HepG2 (cell line): ENCODE data around the gene DCLK1. TPM values are rescaled to one million over a fixed set of nuclear protein-coding genes. Genes with fewer than 3 reads are reported as not detected.

Experiments used
- ATAC-seq: fragments of 200-7000 bp; cut with Tn5 transposase; 3 replicates; pipeline ENCODE4 v1.9.1; 2020; ENCODE audit warnings: mild to moderate bottlenecking, moderate library complexity
- BruUV-seq: library from RNA; stranded (reverse); fragments of 400-500 nt; replicated peaks from 2 replicates; lab custom pipeline; 2021; lab: Mats Ljungman, UMichigan
- CTCF ChIA-PET: fragments of 300-600 bp; formaldehyde crosslinking; extraction: SDS; loops from one replicate; lab custom pipeline; 2021; ENCODE audit warnings: low total read pairs, inconsistent platforms, low intra/inter-chr PET ratio; lab: Yijun Ruan, JAX
- POLR2A ChIA-PET: fragments of 350-600 bp; sonication (Branson Sonifier 250); formaldehyde crosslinking; loops from one replicate; lab custom pipeline; 2020; ENCODE audit warnings: antibody characterized with exemption, inconsistent platforms; lab: Yijun Ruan, JAX
- DNase-seq: peaks from one replicate; pipeline ENCODE4 v3.0.0-alpha.2; 2015; ENCODE audit warnings: low spot score
- FAIRE-seq: peaks from 3 replicates; lab custom pipeline; 2011; peaks lifted over from hg19 to GRCh38; lab: Jason Lieb, UNC
- H2AFZ ChIP-seq: one replicate; pipeline ENCODE4 v1.6.1; 2011; ENCODE audit warnings: low read length, inconsistent platforms
- H3K27ac ChIP-seq: fragments of 300-600 bp; 3 replicates; pipeline ENCODE4 v1.8.0; 2011; ENCODE audit warnings: mixed run types, mild to moderate bottlenecking, mixed read lengths, low read length, inconsistent platforms; ENCODE audit not compliant: insufficient read depth; ENCODE audit errors: extremely low read length
- H3K27me3 ChIP-seq, 2 experiments: fragments of 200-600 bp in 1 of 2; 2 replicates in 1 of 2; 3 replicates in 1 of 2; pipeline versions ENCODE4 v1.6.0 to v1.8.0; 2011; ENCODE audit warnings: low read length in 2 of 2, mild to moderate bottlenecking in 2 of 2, moderate library complexity in 2 of 2, inconsistent platforms in 1 of 2; ENCODE audit not compliant: insufficient read depth in 2 of 2, control insufficient read depth in 1 of 2
- H3K36me3 ChIP-seq, 2 experiments: fragments of 200-600 bp in 1 of 2; replicated peaks in 1 of 2; 2 replicates in 1 of 2; 3 replicates in 1 of 2; pipeline versions ENCODE4 v1.5.1 to v1.8.0; 2011; ENCODE audit warnings: low read length in 2 of 2, inconsistent platforms in 1 of 2; ENCODE audit not compliant: insufficient read depth in 2 of 2, control insufficient read depth in 1 of 2
- H3K4me1 ChIP-seq: 2 replicates; pipeline ENCODE4 v1.5.1; 2012; ENCODE audit warnings: low read length, inconsistent platforms; ENCODE audit not compliant: insufficient read depth
- H3K4me2 ChIP-seq: 2 replicates; pipeline ENCODE4 v1.6.0; 2011; ENCODE audit warnings: low read depth, low read length, inconsistent platforms
- H3K4me3 ChIP-seq, 3 experiments: fragments of 200-600 bp in 1 of 3; sonication (generic), shearing (Covaris generic) in 1 of 3; replicated peaks in 1 of 3; 2 replicates each; pipeline ENCODE4 v1.5.1; 2011 to 2016; ENCODE audit warnings: low read length in 3 of 3, inconsistent platforms in 2 of 3, low read depth in 2 of 3, mild to moderate bottlenecking in 2 of 3, control low read depth in 1 of 3, mixed read lengths in 1 of 3; ENCODE audit not compliant: insufficient read depth in 1 of 3
- H3K79me2 ChIP-seq: one replicate; pipeline ENCODE4 v1.6.1; 2011; ENCODE audit warnings: low read length, inconsistent platforms; ENCODE audit not compliant: insufficient read depth
- H3K9ac ChIP-seq: 2 replicates; pipeline ENCODE4 v1.6.0; 2011; ENCODE audit warnings: mild to moderate bottlenecking, low read depth, low read length, inconsistent platforms; ENCODE audit not compliant: insufficient read depth
- H3K9me3 ChIP-seq: 2 replicates; pipeline ENCODE4 v1.5.1; 2012; ENCODE audit warnings: mild to moderate bottlenecking, low read length
- H4K20me1 ChIP-seq: 2 replicates; pipeline ENCODE4 v1.6.0; 2011; ENCODE audit warnings: inconsistent platforms, mild to moderate bottlenecking, low read length, moderate library complexity; ENCODE audit not compliant: insufficient read depth
- CEBPB ChIP-seq: IDR thresholded peaks from 2 replicates; pipeline ENCODE4 v1.6.1; 2011; ENCODE audit warnings: low read depth, low read length, improper control_type of control experiment, borderline replicate concordance
- CEBPG ChIP-seq: IDR thresholded peaks from 2 replicates; pipeline ENCODE4 v1.6.1; 2016
- CENPBD1 ChIP-seq: sonication (generic); formaldehyde crosslinking; IDR thresholded peaks from 2 replicates; pipeline ENCODE4 v1.8.0; 2022; ENCODE audit warnings: missing genetic modification reagents, low read depth, mild to moderate bottlenecking, borderline replicate concordance
- E2F5 ChIP-seq: sonication (generic); formaldehyde crosslinking; conservative IDR thresholded peaks from 2 replicates; pipeline ENCODE4 v1.4.0; 2020; ENCODE audit warnings: missing genetic modification reagents
- EZH2 ChIP-seq: conservative IDR thresholded peaks from 2 replicates; pipeline ENCODE4 v1.6.1; 2012; ENCODE audit warnings: mild to moderate bottlenecking, low read depth, low read length, moderate library complexity
- HOXA9 ChIP-seq: sonication (generic); formaldehyde crosslinking; IDR thresholded peaks from 2 replicates; pipeline ENCODE4 v1.8.1; 2022; ENCODE audit warnings: missing genetic modification reagents, mild to moderate bottlenecking, moderate library complexity, borderline replicate concordance
- MXD3 ChIP-seq: IDR thresholded peaks from 2 replicates; pipeline ENCODE4 v1.6.1; 2016; ENCODE audit warnings: mild to moderate bottlenecking, missing biosample characterization, missing genetic modification reagents
- NFATC3 ChIP-seq: sonication (generic); formaldehyde crosslinking; IDR thresholded peaks from 2 replicates; pipeline ENCODE4 v1.5.1; 2020; ENCODE audit warnings: mild to moderate bottlenecking, missing genetic modification reagents
- PAXIP1 ChIP-seq: sonication (generic); formaldehyde crosslinking; conservative IDR thresholded peaks from 2 replicates; pipeline ENCODE4 v1.4.0; 2020; ENCODE audit warnings: mild to moderate bottlenecking, missing genetic modification reagents, moderate library complexity
- RBM39 ChIP-seq: fragments of 200-400 bp; formaldehyde crosslinking; IDR thresholded peaks from one replicate; pipeline ENCODE4 v1.6.1; 2018; ENCODE audit warnings: antibody characterized with exemption, mild to moderate bottlenecking, low read depth, low read length; ENCODE audit not compliant: poor library complexity, severe bottlenecking
- YY1 ChIP-seq: IDR thresholded peaks from 2 replicates; pipeline ENCODE4 v1.6.1; 2011; ENCODE audit warnings: low read length, low read depth, moderate library complexity, mild to moderate bottlenecking; ENCODE audit not compliant: insufficient read depth, insufficient replicate concordance
- ZEB1 ChIP-seq: IDR thresholded peaks from 2 replicates; pipeline ENCODE4 v1.6.1; 2012; ENCODE audit warnings: mild to moderate bottlenecking, low read depth, inconsistent platforms; ENCODE audit not compliant: insufficient replicate concordance
- WGBS: methylation state at CpG from one replicate; pipeline ENCODE4 v1.1.6; 2017; ENCODE audit warnings: low lambda C conversion rate; 5-methylcytosine and 5-hydroxymethylcytosine counted together
- in situ Hi-C: cut with HindIII; loops from 2 replicates; pipeline ENCODE4 v1.10.0; 2017; ENCODE audit warnings: low pct_unique_long_range_greater_than_20kb; ENCODE audit not compliant: extremely low pct_ligation_motif_present
- intact Hi-C: fragments of 100-400 bp; cut with micrococcal nuclease; formaldehyde crosslinking; loops from one replicate; pipeline ENCODE4 v1.10.0; 2022; ENCODE audit not compliant: unreplicated experiment
- polyA plus RNA-seq, 8 experiments: library from polyadenylated mRNA; depleted of rRNA in 3 of 8; stranded (reverse) in 7 of 8; unstranded in 1 of 8; fragments of >200 nt; fragmentation: Illumina TruSeq in 4 of 8; extraction: Trizol in 4 of 8; gene quantifications; 2 replicates each; pipeline versions ENCODE4 v1.2.1 to v1.2.3, GENCODE V29; 2011 to 2016; ENCODE audit warnings: low read depth in 4 of 8, missing spikeins in 1 of 8, mixed read lengths in 1 of 8; ENCODE audit not compliant: insufficient read depth in 1 of 8
- total RNA-seq, 5 experiments: library from RNA; depleted of rRNA; stranded (reverse); fragments of >200 nt; fragmentation: Illumina TruSeq; extraction: Trizol; gene quantifications; 2 replicates each; pipeline ENCODE4 v1.2.3, GENCODE V29; 2016; ENCODE audit warnings: low read depth in 1 of 5

The DCLK1 gene
- total and polyA plus RNA-seq, 2 of the 13 experiments (the other 11 are each of a cell fraction or from before 2014, with no cell fraction given): not detected

GRCh38 chr13:35723053-35723461 lies 408.1 kb downstream of the DCLK1 start:
- in situ Hi-C loops: loop anchor here (25.0 kb wide), 1 partner anchor 511 kb away; no protein-coding TSS in a partner anchor
- DNase-seq (no peak), FAIRE-seq (no peak)
- WGBS: 5% methylated on average over 5 of the region's 5 CpGs
- Histone ChIP-seq H3K4me3 (no peak overlapping the region), H3K27me3 (peaks cover 0 to 11% of the 10 kb centered on the region in 2 experiments; a peak in 1 of 5 replicates), H3K79me2 (no peaks in the 10 kb centered on the region)
- BruUV-seq: no TSS peak
- TF ChIP-seq NFATC3 (CRISPR knock-in tag): no peak
- TF ChIP-seq CEBPB: peak; percentile 26; the same call in 1 of the 2 replicates
- TF ChIP-seq ZEB1: no peak
- no peak for TF ChIP-seq RBM39
- TF ChIP-seq, all 625 proteins: peak for 1
- no peaks in the 10 kb centered on the region for H4K20me1 ChIP-seq
- CTCF ChIA-PET: no interaction called here
- H3K36me3 ChIP-seq: no peaks in the 10 kb centered on the region
- no peaks in the 10 kb centered on the region for H3K4me1 ChIP-seq
- no peak overlapping the region for H3K27ac ChIP-seq
- H2AFZ ChIP-seq: no peak overlapping the region
- no peak overlapping the region for H3K4me2 ChIP-seq
- H3K9me3 ChIP-seq: no peaks in the 10 kb centered on the region
- H3K9ac ChIP-seq: no peak overlapping the region
- intact Hi-C loops: no loop called here
- POLR2A ChIA-PET: no interaction called here
- no peak for ATAC-seq

- H3K27ac ChIP-seq: no peak overlapping the region
- intact Hi-C loops (no loop called here), in situ Hi-C loops (loop anchor here (25.0 kb wide), 1 partner anchor 510 kb away; no protein-coding TSS in a partner anchor)
- DNase-seq (no peak), FAIRE-seq (no peak), ATAC-seq (no peak)
- ChIA-PET POLR2A (no interaction called here), CTCF (no interaction called here)
- peaks cover 0 to 11% of the 10 kb centered on the region in 2 experiments; a peak in 1 of 5 replicates for H3K27me3 ChIP-seq
- no peaks in the 10 kb centered on the region for H3K4me1 ChIP-seq
- H3K79me2 ChIP-seq: no peaks in the 10 kb centered on the region
- H2AFZ ChIP-seq: no peak overlapping the region
- BruUV-seq: no TSS peak
- no peaks in the 10 kb centered on the region for H3K9me3 ChIP-seq
- no peak overlapping the region for H3K4me2 ChIP-seq
- H3K9ac ChIP-seq: no peak overlapping the region
- WGBS: 8% methylated on average over 9 of the region's 9 CpGs
- H3K36me3 ChIP-seq: no peaks in the 10 kb centered on the region
- no peaks in the 10 kb centered on the region for H4K20me1 ChIP-seq
- H3K4me3 ChIP-seq: no peak overlapping the region
- no peak for TF ChIP-seq HOXA9 (CRISPR knock-in tag)
- no peak for TF ChIP-seq CEBPG
- TF ChIP-seq YY1: no peak
- TF ChIP-seq E2F5 (CRISPR knock-in tag): no peak
- no peak for TF ChIP-seq CENPBD1 (CRISPR knock-in tag)
- TF ChIP-seq PAXIP1: no peak
- TF ChIP-seq MXD3: no peak
- no peak for TF ChIP-seq EZH2
These were observed 408.6 kb downstream of the DCLK1 start for GRCh38 chr13:35722458-35723052.
